Activated CD4-positive, alpha-beta T cell treated with anti-CD3 and anti-CD28 coated beads for 36 hours (primary cell): ENCODE measurements around the gene UBL5. TPM values are rescaled to one million over a fixed set of nuclear protein-coding genes. Genes with fewer than 3 reads are reported as not detected.

Experiments
- ATAC-seq: fragments of 200-7000 bp; cut with Tn5 transposase; one replicate; pipeline ENCODE4 v1.10.0; 2021; ENCODE audit warnings: mild to moderate bottlenecking, moderate library complexity
- CTCF ChIA-PET: fragments of 350-600 bp; sonication (Branson Sonifier 250); formaldehyde crosslinking; loops from one replicate; lab custom pipeline; 2021; ENCODE audit warnings: antibody characterized with exemption; lab: Charles Lee
- POLR2A ChIA-PET: fragments of 350-600 bp; sonication (Branson Sonifier 250); formaldehyde crosslinking; loops from one replicate; lab custom pipeline; 2021; ENCODE audit warnings: antibody characterized with exemption, inconsistent platforms; lab: Charles Lee
- DNase-seq: peaks from one replicate; pipeline ENCODE4 v3.0.0-alpha.2; 2020
- H3K27ac Mint-ChIP-seq: one replicate; pipeline ENCODE4 v1.8.0; 2021; ENCODE audit warnings: mixed read lengths
- H3K27me3 Mint-ChIP-seq: one replicate; pipeline ENCODE4 v1.8.0; 2021; ENCODE audit warnings: mixed read lengths
- H3K36me3 Mint-ChIP-seq: one replicate; pipeline ENCODE4 v1.8.0; 2021; ENCODE audit warnings: low read depth, mixed read lengths
- H3K4me1 Mint-ChIP-seq: one replicate; pipeline ENCODE4 v1.8.0; 2021; ENCODE audit warnings: mixed read lengths
- H3K4me3 Mint-ChIP-seq: one replicate; pipeline ENCODE4 v1.8.0; 2021; ENCODE audit warnings: mild to moderate bottlenecking, moderate library complexity, mixed read lengths
- H3K9me3 Mint-ChIP-seq: one replicate; pipeline ENCODE4 v1.8.0; 2021; ENCODE audit warnings: low read depth, mixed read lengths
- intact Hi-C, 2 experiments: fragments of 100-400 bp; cut with DNase I in 1 of 2; cut with micrococcal nuclease in 1 of 2; formaldehyde crosslinking; loops; one replicate each; pipeline versions ENCODE4 v1.14.2 to v1.15.1; 2022 to 2024; cut with DNase I, micrococcal nuclease
- total RNA-seq, 2 experiments: library from RNA; stranded (reverse); gene quantifications; one replicate each; pipeline ENCODE4 v1.2.3, GENCODE V29; 2021

The UBL5 gene
- total RNA-seq, 2 experiments from 2014 or later: 214 to 327 TPM

DNA sequence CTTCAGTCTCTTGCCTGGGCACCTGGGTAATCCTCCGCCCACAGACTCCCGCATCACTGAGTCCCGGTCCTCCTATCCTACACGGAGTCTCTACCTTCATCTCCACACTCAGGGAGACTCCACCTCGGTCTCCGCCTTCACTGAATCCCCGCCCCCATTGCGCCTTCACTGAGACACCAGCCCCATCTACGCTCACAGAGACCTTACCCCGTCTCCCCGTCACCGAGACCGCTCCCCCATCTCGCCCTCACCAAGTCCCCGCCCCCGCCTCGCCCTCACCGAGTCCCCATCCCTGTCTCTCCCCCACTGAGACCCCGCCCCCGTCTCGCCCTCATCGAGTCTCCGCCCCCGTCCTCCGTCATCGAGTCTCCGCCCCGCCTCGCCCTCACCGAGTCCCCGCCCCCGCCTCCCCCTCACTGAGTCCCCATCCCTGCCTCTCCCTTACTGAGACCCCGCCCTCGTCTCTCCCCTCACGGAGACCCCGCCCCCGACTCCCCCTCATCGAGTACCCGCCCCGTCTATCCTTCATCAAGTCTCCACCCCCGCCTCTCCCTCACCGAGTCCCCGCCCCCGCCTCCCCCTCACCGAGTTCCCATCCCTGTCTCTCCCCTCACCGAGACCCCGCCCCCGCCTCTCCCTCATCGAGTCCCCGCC lies 36.0 kb upstream of the UBL5 start:
- Mint-ChIP-seq H3K27me3 (no peaks in the 10 kb centered on the region), H3K4me1 (peaks cover 19% of the 10 kb centered on the region), H3K4me3 (peak overlapping the region; percentile 76), H3K27ac (peak overlapping the region; percentile 88), H3K36me3 (no peaks in the 10 kb centered on the region), H3K9me3 (peaks cover 3% of the 10 kb centered on the region)
- ATAC-seq (peak; percentile 72), DNase-seq (peak; percentile 98)
- intact Hi-C loops: loop anchor here (1.0 to 10.0 kb wide), 14 partner anchors 23 to 959 kb away; partner anchors contain the start of genes FBXL12 (in 2 of the 2), PIN1 (in 2 of the 2), ZNF562 (in 2 of the 2) and ZNF846 (in 2 of the 2)
- ChIA-PET POLR2A (no interaction called here), CTCF (no interaction called here)

DNA sequence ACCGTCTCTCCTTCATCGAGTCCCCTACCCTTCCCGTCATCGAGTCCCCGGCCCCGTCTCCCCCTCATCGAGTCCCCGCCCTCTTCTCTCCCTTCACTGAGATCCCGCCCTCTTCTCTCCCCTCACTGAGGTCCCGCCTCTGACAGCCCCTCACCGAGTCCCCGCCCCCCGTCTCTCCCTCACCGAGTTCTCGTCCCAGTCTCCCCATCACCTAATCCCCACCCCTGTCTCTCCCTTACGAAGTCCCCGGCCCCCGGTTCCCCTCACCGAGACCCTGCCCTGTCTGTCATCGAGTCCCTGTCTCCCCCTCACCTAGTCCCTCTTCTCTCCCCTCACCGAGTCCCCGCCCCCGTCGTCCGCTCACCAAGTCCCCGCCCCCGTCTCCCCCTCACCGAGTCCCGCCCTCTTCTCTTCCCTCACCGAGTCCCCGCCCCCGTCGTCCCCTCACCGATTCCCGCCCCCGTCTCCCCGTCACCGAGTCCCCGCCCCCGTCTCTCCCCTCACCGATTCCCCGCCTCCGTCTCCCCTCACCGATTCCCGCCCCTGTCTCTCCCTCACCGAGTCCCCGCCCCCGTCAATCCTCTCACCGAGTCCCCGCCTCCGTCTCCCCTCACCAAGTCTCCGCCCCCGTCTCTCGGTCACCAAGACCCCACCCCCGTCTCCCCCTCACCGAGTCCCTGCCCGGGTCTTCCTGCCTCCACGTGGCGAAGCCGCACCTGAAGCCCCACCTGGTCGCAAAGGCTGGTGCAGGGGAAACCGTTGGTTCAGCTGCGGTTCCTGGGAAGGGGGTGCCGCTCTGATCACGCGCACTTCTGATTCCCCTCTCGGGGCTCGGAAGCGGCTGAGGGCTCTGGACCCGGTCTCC lies 35.3 kb upstream of the UBL5 start:
- CTCF ChIA-PET: interaction anchor here (1.2 kb wide), 1 partner anchor 167 kb away, joined by 7 read pairs; no protein-coding TSS in a partner anchor
- Mint-ChIP-seq H3K36me3 (no peaks in the 10 kb centered on the region), H3K27me3 (no peaks in the 10 kb centered on the region), H3K4me1 (peaks cover 19% of the 10 kb centered on the region), H3K27ac (peak overlapping the region; percentile 88), H3K4me3 (peak overlapping the region; percentile 76), H3K9me3 (peaks cover 3% of the 10 kb centered on the region)
- intact Hi-C loops: loop anchor here (1.0 to 10.0 kb wide), 14 partner anchors 7 to 960 kb away; partner anchors contain the start of genes FBXL12 (in 2 of the 2), PIN1 (in 2 of the 2), ZNF846 (in 2 of the 2) and MBD3L1 (in 1 of the 2)
- ATAC-seq (peak; percentile 72), DNase-seq (peak; percentile 96)
- POLR2A ChIA-PET: no interaction called here

DNA sequence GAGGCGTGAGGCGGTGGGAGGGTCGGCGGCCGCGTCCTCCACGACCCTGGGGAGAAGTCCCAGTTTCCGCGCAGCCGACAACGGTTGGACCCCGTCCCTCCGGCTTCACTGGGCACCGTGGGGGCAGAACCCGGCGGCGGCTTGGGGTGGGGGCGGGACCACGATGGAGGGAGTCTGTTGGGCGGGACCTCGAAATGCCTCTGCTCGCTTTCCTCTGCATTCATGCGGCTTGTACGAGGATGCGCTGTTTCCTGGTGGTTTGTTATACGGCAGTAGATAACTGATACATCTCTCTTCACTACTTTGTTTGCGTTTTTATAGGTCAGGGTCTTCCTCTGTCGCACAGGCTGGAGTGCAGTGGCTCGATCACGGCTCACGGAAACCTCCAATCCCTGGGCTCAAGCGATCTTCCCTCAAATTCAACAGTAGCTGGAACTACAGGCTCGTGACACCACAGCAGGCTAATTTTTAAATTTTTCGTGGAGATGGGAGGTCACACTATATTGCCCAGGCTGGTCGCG lies 34.6 kb upstream of the UBL5 start:
- peak; percentile 18 for ATAC-seq
- Mint-ChIP-seq H3K4me1 (peaks cover 19% of the 10 kb centered on the region), H3K36me3 (no peaks in the 10 kb centered on the region), H3K9me3 (peaks cover 3% of the 10 kb centered on the region), H3K27ac (peak overlapping the region; percentile 73), H3K4me3 (peak overlapping the region; percentile 76), H3K27me3 (no peaks in the 10 kb centered on the region)
- CTCF ChIA-PET: interaction anchor here (1.2 kb wide), 1 partner anchor 168 kb away, joined by 7 read pairs; no protein-coding TSS in a partner anchor
- intact Hi-C loops: loop anchor here (1.0 to 10.0 kb wide), 6 partner anchors 8 to 652 kb away; partner anchors contain the start of genes ZNF266 (in 1 of the 2), ZNF317 (in 1 of the 2), ZNF426 (in 1 of the 2) and ZNF699 (in 1 of the 2)
- peak; percentile 83 for DNase-seq
- POLR2A ChIA-PET: interaction anchor here (1.1 kb wide), 1 partner anchor 26 kb away, joined by 4 read pairs; the partner anchor contains the start of gene FBXL12

DNA sequence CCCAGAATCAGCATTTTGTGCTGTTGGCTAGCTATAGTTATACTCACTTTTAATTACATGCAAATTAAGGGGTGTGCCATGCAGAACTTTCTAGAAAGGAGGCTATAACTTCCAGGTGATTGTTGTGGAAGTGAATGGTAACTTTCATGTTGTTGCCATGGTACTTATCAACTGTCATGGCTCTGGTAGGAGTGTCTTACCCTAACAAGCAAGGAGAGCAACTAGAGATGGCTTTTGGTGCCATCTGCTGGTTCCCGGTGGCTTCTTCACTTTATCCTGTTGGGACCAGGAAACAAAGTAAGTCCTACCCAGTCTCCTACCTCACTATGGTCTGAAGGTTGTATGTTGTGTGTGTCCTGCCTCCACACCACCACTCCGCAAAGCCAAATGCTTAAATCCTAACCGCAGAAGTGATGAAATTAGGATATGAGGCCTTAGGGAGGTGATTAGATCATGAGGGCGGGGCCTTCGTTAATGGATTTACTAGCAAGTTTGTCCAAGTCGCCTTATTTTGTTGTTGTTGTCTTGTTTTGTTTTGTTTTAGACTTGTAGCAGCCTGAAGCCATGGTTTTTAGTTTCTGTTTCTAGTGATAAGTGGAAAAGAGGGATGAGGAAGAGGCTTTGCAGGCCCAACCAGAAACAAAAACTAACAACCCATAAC lies 31.5 kb upstream of the UBL5 start:
- peak; percentile 45 for ATAC-seq
- peaks cover 22% of the 10 kb centered on the region for H3K4me1 Mint-ChIP-seq
- intact Hi-C loops: loop anchor here (1.0 to 10.0 kb wide), 11 partner anchors 23 to 660 kb away; partner anchors contain the start of genes ZNF561 (in 2 of the 2), FBXL12 (in 1 of the 2), ZNF562 (in 1 of the 2) and ZNF846 (in 1 of the 2)
- H3K36me3 Mint-ChIP-seq: no peaks in the 10 kb centered on the region
- ChIA-PET POLR2A (no interaction called here), CTCF (interaction anchor here (0.7 to 4.6 kb wide), 6 partner anchors 23 to 174 kb away, joined by 3 to 24 read pairs (median 4); partner anchors contain the start of genes FBXL12, ZNF561 and ZNF846)
- peak overlapping the region; percentile 5 for H3K27ac Mint-ChIP-seq
- H3K9me3 Mint-ChIP-seq: peaks cover 3% of the 10 kb centered on the region
- H3K4me3 Mint-ChIP-seq: no peak overlapping the region
- DNase-seq: peak; percentile 91
- no peaks in the 10 kb centered on the region for H3K27me3 Mint-ChIP-seq

DNA sequence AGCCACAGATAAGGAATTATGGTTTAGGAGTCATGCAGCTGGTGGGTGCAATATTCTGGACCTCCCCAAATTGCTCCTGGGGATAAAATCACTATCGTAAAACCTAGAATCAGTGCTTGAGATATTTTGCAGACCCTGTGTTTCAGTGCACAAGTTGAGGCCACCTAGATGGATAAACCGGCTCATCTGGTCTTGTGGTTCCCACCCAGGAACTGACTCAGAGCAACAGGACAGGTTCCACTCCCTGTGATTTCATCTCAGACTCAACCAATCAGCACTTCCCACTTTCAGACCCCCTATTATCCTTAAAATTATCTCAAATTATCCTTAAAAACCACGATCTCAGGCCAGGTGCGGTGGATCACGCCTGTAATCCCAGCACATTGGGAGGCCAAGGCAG lies 29.8 kb upstream of the UBL5 start:
- H3K4me1 Mint-ChIP-seq: peaks cover 19% of the 10 kb centered on the region
- POLR2A ChIA-PET: no interaction called here
- ATAC-seq: no peak

DNA sequence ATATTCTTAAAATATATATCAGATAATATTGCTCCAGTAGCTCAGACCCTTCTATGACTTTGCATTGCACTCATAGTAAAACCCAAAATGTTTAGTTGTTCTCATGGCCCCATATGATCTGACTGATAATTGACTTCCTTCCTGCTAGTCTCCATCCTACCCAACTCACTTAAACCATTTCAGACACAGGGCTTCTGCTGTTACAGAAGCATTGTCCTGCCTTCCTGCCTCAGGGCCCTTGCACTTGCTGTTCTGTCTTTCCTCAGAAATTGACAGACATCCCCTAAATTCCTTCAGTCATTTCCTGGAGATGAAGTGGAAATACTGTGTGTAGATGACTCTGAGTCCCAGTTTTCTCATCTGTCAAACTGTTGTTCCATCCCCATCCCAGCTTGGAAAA lies 28.6 kb upstream of the UBL5 start:
- no peak overlapping the region for H3K4me3 Mint-ChIP-seq
- H3K36me3 Mint-ChIP-seq: no peaks in the 10 kb centered on the region
- DNase-seq (no peak), ATAC-seq (no peak)
- CTCF ChIA-PET: interaction anchor here (1.1 to 4.6 kb wide), 6 partner anchors 31 to 594 kb away, joined by 3 to 24 read pairs (median 4); partner anchors contain the start of gene ZNF846
- H3K4me1 Mint-ChIP-seq: peaks cover 14% of the 10 kb centered on the region
- H3K27ac Mint-ChIP-seq: no peak overlapping the region
- POLR2A ChIA-PET: no interaction called here
- intact Hi-C loops: loop anchor here (1.0 to 10.0 kb wide), 3 partner anchors 15 to 592 kb away; no protein-coding TSS in a partner anchor
- H3K27me3 Mint-ChIP-seq: no peaks in the 10 kb centered on the region
- no peaks in the 10 kb centered on the region for H3K9me3 Mint-ChIP-seq

More for the DNA sequence above, 29.8 kb upstream of the UBL5 start:
- no peak overlapping the region for H3K4me3 Mint-ChIP-seq
- no peaks in the 10 kb centered on the region for H3K36me3 Mint-ChIP-seq
- H3K27me3 Mint-ChIP-seq: no peaks in the 10 kb centered on the region
- no peak for DNase-seq
- CTCF ChIA-PET: interaction anchor here (1.0 to 4.6 kb wide), 8 partner anchors 9 to 592 kb away, joined by 3 to 24 read pairs (median 5); partner anchors contain the start of gene ZNF121
- H3K27ac Mint-ChIP-seq: no peak overlapping the region
- intact Hi-C loops: loop anchor here in 1 of 2 experiments (5.0 to 10.0 kb wide), 2 partner anchors 483 to 591 kb away; no protein-coding TSS in a partner anchor
- H3K9me3 Mint-ChIP-seq: peaks cover 3% of the 10 kb centered on the region

DNA sequence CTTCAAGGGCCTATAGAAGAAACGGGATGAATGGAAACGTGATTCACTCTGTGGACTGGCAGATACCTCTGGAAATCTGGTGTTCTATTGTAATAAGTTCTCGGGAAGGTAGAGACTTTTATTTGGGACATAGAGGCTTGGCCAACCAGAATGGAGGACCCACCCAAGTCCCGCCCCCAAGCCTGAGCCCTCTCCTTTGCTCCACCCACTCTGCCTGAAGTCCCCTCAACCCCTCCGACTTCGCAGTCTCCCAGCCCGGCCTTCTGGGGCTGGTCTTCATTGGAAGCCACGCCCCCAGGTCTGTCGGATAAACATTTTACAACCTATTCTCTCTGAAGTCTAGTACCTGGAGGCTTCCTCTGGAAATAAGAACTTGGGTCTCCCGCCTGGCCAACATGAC lies 25.7 kb upstream of the UBL5 start:
- H3K9me3 Mint-ChIP-seq: no peaks in the 10 kb centered on the region
- no peak overlapping the region for H3K4me3 Mint-ChIP-seq
- no peak for DNase-seq
- H3K27me3 Mint-ChIP-seq: no peaks in the 10 kb centered on the region
- ChIA-PET POLR2A (no interaction called here), CTCF (no interaction called here)
- H3K36me3 Mint-ChIP-seq: no peaks in the 10 kb centered on the region
- peaks cover 6% of the 10 kb centered on the region for H3K4me1 Mint-ChIP-seq
- ATAC-seq: no peak
- intact Hi-C loops: no loop called here
- no peak overlapping the region for H3K27ac Mint-ChIP-seq

DNA sequence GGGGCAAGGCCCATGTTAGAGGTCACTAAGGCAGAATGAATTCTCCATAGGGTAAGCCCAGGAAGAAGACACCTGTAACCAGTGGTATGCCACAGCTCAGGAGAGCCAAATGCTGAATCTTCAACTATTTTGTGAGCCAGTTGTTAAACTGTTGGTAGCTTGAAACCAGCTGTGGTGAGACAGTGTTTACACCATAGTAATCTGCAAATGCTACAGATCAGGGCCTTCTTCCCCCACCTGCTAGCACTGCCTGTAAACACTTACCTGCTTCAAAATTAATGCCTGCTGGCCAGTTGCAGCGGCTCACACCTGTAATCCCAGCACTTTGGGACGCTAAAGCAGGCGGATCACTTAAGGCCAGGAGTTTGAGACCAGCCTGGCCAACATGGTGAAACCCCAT lies 20.9 kb upstream of the UBL5 start:
- H3K36me3 Mint-ChIP-seq: peaks cover 27% of the 10 kb centered on the region
- H3K27me3 Mint-ChIP-seq: no peaks in the 10 kb centered on the region
- ATAC-seq: no peak
- POLR2A ChIA-PET: no interaction called here
- no peak for DNase-seq
- peaks cover 21% of the 10 kb centered on the region for H3K4me1 Mint-ChIP-seq
- intact Hi-C loops: no loop called here
- CTCF ChIA-PET: interaction anchor here (1.1 to 1.2 kb wide), 2 partner anchors 9 to 10 kb away, joined by 3 to 4 read pairs; no protein-coding TSS in a partner anchor
- no peak overlapping the region for H3K27ac Mint-ChIP-seq
- H3K4me3 Mint-ChIP-seq: no peak overlapping the region
- H3K9me3 Mint-ChIP-seq: no peaks in the 10 kb centered on the region

DNA sequence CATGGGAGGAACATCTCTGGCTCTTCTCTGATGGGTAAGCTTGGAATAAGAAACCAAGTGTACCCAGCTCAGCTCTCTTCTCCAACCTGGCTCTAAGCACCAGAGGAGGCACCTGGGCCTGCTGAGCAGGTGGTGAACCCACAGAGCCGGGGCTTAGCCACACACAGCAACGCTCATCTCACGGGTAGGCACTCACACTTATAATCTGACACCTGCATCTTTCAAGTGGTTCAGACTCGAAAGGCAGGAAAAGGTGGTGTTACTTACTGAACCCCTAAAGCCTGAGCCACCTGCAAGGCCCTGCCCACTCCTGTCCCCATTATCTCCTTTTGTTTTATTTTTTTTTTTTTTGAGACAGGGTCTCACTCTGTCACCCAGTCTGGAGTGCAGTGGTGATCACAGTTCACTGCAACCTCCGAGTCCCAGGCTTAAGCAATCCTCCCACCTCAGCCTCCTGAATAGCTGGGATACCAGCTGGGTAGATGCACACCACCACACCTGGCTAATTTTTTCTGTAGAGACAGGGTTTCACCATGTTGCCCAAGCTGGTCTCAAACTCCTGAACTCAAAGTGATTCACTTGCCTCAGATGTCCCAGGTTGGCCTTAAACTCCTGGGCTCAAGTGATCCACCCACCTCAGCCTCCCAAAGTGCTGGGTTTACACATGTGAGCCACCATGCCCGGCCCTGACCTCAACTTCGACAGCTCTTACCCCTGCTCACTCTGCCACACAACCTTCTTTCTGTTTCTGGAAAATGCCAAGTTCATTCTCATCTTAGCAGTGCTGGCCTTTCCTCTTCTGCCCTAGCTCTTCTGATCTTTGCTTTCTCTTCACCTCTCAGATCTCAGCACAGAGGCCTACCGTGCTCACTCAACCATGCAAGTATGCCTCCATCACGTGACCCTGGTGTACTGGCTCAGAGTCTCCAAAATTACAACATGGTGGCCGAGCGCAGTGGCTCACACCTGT lies 18.6 kb upstream of the UBL5 start:
- intact Hi-C loops: no loop called here
- POLR2A ChIA-PET: interaction anchor here (0.6 kb wide), 1 partner anchor 232 kb away, joined by 6 read pairs; no protein-coding TSS in a partner anchor
- Mint-ChIP-seq H3K4me1 (peaks cover 24% of the 10 kb centered on the region), H3K27me3 (no peaks in the 10 kb centered on the region), H3K27ac (peak overlapping the region; percentile 53), H3K36me3 (peaks cover 32% of the 10 kb centered on the region), H3K9me3 (no peaks in the 10 kb centered on the region), H3K4me3 (no peak overlapping the region)
- DNase-seq (no peak), ATAC-seq (peak; percentile 44)
- CTCF ChIA-PET: no interaction called here
